Measurements from ENCODE around the gene RTN4R.
A peak's percentile ranks its signal among the peaks of the same experiment; 100 is the strongest.

Gene RTN4R

DNA sequence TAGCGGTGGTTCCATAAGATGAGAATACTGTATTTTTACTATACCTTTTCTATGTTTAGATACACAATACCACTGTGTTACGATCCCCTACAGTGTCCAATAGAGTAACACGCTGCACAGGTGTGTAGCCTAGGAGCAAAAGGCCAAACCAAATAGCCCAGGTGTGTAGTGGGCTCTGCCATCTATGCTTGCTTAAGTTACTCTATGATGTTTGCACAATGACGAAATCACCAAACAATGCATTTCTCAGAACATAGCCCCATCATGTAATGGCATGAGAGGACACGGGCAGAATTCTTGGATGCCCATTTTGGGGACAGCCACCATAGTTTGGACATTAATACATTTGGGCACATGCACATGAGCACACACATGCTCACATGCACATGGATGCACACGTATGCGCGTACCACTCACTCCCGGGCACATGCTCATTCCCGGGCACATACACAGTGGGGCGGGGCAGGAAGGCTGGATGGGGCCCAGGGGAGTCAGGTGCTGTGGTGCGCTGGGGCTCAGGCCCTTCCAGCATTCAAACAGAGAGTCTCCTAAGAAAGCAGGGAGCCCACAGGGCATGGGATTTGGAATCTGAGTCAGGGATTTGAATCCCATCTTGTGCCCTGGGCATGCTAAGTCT lies 51.1 kb downstream of the RTN4R start:
- no peak for DNase-seq (ENCODE audit: low read depth)

DNA sequence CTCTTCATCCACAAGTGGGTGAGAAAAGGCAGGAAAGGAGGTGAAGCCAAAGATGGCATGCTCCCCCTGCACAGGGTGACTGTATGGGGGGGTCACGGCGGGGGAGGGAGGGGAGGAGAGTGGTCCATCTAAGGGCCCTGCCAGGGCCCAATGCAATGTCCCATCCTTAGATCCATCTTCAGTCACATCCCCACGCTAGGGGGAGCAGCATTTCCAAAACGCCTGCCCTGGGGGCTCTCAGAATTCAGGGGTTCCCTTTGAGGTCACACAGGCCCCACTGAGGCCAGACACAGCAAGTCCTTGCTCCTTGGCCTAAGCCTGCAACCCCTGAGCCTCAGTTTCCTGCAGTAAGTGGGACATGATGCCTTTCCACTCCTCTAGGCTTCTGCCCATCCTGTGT lies 52.4 kb downstream of the RTN4R start:
- no peak for DNase-seq (ENCODE audit: low read depth)

DNA sequence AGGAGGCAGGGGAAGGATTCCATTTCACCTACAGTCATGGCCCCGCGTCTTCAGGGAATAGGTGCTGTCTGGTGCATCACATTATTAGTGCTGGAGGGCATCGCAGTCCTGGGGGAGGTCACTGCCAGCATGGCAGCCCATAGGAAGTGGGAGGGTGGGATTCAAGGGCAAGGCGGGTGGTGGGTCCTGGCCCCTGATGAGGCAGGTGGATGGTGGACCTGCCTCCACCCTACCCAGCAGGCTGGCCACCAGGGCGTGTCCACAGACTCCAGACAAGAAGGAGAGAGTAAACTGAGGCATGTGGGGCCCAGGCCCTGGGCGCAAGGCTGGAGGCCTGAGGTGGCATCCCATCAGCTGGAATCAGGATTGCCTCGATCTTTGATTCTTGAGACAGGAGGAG lies 53.3 kb downstream of the RTN4R start:
- DNase-seq (ENCODE audit: low read depth): no peak

DNA sequence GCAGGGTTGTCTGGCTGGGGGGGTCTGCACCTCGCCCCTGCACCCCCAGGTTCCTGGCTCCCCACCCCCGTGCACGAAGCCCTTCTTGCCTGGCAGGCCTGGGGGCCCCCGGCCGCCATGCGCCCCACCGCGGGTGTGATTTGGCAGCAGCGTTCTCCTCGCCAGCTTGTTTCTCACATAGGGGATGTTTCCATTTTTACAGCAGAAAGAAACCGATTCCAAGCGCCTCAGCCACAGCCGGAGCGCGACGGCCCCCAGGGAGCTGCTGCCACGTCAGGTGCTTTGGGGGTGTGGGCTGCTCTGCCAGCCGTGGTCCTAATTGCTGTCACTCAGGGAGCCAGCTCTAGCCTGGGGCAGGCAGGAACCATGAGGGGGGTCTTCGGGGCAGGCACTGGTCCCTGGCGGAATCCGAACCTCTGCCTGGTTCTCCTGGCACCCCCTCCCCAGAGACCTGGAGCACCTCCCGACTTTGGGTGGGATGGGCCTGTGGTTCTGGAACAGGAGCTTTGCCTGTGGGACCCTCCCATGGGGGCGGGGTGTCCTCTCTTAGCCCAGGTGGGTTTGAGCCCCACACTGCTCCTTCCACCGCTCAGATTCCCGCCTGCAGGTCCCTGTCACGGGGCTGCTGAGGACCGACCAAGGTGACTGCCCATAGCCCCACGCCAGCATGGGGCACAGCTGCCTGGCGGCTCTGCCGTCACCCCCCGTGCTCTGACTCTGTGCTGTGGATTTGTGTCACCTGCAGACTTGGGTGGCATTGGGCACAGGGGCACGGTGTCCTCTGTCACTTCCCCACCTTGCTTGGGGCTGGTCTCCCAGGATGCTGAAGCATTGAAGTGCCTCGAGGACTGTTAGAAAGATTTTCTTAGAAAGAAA lies 54.0 kb downstream of the RTN4R start:
- DNase-seq (ENCODE audit: low read depth): no peak

DNA sequence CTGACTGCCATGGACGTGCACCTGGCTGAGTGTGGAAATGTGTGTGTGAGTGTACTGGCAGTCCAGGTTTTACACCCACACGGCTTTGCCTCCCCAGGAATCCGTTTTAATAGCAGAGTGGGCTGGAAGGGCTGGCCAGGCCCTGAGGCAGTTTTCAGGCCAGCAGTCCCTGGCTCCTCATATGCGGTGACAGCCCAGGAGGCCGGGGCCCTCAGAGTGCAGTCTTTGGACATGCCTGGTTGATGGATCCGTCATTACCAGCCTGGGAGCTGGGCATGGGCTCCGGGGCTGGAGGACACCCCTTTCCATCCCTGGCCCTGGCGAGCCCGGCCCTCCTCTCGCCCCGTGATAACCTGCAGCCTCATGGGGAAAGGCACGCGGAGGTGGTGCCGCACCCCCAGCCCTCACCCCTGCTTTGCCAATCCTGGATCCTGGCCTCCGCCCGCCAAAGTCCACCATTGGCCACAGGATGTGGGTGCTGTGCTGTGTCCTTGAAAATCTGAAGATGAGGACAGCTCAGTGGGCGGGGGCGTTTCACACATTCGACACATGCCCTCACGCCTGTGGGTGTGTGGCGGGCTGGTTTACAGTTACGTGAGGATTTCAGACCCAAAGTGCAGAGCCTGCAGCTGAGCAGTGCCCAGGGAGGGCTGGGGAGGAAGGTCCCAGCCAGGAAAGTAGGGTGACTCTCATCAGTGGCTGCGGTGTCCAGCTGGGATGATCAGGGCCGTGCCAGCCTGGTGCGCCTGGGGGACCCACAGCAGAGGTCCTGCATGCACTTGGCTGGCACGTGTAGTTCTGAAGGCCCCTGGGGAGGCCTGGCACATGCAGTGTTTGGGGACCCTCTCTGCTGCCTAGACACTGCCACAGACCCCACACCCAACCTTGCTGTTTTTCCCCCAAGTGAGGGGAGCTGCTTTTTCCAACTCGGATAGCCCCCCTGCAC lies 55.1 kb downstream of the RTN4R start:
- no peak for DNase-seq (ENCODE audit: low read depth)

DNA sequence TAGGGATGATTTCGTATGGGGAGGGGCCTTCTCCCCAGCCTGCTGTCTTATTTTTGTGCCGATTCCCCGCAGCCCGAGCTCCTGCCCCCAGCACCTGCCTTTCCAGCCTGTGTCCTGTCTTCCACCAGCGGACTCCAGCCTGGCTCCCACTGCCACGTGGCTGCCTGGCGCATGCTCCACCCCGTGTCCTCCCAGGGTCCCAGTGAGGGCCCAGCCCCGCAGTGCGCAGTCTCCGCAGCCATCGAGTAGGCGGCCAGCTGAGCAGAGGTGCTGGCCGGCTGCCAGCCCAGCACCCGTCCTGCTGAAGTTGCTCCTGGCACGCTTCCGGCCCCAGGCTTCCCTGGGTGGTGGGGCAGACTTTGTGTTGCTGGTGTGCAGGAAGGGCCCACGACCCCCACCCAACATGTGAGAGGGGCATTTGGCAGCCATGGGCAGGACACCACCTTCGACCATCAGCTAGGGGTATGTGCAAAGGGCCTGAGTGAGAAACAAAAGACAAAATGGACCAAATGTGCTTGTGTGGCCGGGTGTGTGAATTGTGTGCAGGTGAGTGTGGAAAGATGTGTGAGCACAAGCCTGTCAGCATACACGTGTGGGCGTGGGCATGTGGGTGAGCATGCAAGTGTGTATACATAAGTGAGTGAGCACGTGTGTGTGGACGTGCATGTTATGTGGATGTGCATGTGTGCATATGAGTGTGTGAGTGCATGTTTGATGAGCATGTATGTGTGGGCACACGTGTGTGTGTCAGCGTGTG lies 55.9 kb downstream of the RTN4R start:
- no peak for DNase-seq (ENCODE audit: low read depth)

DNA sequence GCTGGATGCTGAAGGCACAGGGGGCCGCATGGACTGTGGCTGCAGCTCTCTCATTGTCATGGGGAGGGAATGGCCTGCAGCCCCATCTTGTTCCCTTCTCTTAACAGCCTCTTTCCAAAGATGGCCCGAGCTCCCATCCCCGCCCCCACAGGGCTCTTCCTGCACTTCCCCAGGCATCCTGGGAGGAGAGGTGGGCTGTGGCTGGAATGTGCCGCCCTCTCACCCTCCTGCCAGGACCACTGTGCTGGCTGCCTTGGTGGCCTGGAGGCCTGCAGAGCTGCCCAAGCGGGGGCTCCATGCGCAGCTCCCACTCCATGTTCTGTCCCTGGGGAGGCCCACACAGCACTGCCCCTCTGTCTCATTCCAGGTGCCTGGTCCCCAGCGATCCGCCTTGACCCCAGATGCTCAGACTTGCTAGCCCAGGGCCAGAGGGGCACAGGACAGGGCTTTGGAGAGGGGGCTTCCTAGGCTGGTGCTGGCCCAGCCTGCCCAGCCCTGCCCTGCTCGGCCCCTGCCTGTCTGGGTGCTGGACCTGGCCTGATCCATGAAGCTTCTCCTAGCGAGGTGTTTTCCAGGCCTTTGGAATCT lies 56.6 kb downstream of the RTN4R start:
- DNase-seq (ENCODE audit: low read depth): no peak

DNA sequence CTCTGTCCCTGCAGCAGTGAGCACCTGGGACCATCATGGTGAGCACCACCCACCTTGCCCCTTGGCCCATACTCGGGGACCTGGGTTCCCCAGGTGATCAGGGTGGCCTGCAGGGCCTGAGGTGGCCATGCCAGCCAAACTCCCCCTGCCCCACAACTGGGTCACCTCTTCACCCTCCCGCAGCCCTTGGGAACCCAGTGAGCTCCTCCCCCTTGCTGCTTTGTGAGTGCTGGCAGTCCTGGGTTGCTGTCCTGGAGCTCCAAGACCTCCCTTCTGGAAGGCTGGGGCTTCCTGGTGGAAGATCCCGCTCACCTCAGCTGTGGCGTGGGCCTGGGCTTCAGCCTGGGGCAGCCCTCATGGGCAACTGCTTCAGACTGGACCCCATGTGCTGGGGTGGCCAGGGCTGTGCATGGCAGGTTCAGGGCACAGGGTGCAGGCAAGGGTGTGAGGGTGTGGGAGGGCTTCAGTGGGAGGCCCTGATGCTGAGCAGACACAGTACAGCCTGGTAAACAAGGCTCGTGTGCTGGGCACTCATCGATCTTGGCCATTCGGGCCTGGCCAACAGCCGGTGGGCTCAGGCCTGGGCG lies 57.6 kb downstream of the RTN4R start:
- DNase-seq (ENCODE audit: low read depth): no peak

DNA sequence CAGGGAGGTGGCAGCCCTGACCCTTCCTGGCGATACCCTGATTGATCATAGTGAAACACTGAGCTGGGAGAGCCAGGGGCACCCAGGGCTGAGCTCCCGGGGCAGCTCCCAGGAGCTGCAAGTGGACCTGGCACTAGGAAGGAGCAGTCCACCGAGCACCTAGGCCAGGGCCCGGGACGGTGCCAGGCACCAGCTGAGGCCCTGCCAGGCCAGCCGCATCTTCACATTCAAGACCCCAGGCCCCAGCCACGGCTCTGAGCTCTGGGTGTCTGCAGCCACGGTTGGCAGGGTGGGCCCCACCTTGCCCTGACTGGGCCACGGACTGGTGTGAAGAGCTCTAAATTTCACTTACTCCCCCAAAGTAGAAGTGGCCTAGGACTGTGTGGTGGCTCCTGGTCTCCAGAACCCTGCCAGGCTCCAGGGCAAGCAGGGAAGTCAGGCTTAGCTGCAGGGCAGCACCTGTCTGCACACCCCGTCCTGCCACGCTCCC lies 58.3 kb downstream of the RTN4R start:
- DNase-seq (ENCODE audit: low read depth): no peak

DNA sequence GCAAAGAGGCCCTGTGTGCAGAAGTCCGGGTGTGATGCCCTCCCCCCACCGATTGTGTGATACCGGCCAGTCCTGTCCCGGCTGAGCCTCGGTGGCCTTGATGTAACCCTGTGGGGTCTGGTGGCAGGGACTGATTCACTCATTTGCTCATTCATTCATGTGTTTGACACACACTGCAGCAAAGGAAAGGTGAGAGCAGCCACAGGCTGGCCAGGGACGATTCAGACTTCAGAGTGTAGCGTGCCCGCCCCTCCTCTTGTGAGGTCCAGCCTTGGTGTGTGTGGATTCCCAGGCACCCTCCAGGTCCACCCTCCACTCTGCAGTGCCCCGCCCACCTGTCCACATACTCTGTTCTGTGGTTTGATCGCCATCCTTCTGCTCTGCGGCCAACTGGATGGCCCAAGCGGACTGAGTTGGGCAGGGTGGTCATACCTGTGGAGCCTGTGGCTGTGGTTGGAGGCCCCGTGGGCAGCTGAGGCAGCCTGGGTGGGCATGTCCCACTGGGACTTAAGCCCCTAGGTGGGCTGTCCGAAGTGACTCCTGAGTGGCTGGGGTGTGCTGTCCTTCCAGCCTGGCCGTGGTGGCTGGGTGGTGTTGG lies 59.3 kb downstream of the RTN4R start:
- no peak for DNase-seq (ENCODE audit: low read depth)

DNA sequence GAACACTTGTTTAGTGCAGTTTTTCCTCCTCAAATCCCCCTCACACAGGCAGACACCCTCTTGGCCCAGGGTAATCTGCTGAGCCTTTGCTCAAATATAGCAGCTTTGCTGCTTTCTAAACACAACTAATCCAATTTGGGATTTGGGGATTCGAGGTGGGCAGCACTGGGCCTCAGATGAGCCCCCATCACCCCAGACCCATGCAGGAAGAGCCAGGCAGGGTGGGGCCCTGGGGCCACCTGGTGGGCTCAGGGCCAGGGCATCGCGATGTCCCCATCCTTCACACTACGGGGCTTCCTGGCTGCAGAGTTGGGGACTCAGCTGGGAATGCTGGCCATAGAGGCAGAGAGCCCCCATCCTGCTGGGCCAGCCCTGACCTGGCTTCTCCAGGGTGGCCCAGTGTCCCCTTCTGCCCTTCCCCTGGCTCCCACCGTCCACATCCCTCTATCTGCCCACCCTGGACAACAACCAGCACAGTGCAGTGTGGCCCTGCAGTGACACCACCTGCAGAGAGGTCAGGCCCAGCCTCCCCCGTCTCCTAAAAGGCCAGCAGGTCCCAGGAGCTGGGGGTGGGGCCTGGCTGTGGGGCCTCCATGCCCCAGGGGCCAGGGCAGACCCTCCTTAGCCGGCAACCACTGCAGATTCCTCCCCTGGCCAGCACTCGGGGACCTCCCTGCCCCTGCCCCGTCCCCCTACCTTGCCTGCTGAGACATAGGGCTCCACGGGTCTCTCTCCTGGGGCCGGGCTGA lies 60.7 kb downstream of the RTN4R start:
- no peak for DNase-seq (ENCODE audit: low read depth)

DNA sequence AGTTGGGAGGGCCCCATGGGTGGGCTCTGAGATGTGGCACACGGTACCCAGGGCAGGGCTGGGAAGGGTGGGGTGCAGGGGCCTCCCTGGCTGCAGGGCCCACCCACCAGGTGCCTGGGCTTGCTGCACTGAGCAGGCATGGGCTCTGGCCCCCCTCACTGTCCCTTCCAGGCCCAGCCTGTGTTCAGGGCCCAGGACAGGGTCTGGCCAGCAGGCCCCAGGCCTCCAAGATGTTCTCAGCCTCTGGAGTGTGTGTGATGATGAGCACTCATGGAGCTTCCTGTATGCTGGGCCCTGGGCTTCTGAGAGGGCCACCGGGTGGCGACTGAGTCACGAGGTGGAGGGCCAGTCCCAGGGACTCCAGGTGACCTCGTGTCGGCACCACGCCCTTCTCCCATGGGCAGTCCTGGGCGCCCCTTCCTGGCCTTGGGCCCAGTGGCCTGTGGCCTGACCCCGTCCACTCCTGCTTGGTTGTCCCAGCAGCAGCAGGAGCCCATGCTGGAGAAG lies 61.4 kb downstream of the RTN4R start:
- DNase-seq (ENCODE audit: low read depth): no peak

DNA sequence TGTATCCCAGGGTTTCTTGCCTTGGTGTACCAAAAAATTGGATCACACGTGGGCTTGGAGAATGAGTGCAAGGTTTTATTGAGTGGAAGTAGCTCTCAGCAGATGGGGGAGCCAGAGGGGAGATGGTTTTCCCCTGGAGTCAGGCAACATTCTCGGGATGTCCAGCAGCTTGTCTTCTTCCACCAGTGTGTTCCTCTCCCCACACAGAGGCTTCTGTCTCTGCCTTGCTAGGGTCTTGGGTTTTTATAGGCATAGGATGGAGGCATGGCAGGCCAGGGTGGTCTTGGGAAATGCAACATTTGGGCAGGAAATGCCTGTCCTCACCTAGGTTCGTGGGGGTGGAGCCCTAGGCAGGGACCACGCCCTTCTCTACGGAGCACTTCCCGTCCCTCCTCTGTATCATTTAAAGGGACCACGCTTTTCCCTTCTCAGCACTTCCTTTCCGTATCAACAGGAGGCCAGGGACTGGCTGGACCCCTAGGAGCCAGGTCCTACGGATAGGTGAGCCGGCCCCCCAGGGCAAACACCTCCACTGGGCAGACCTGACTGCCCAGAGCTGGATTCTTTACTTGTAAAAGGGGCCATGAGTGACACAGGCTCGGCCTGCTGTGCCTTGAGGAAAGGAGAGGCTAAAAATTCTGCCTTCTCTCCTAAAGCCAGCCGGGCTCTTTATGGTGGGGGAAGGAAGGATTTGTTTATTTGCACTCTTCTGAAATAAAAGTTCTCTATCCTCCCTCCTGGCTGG lies 62.0 kb downstream of the RTN4R start:
- peak; percentile 17 for DNase-seq (ENCODE audit: low read depth)

DNA sequence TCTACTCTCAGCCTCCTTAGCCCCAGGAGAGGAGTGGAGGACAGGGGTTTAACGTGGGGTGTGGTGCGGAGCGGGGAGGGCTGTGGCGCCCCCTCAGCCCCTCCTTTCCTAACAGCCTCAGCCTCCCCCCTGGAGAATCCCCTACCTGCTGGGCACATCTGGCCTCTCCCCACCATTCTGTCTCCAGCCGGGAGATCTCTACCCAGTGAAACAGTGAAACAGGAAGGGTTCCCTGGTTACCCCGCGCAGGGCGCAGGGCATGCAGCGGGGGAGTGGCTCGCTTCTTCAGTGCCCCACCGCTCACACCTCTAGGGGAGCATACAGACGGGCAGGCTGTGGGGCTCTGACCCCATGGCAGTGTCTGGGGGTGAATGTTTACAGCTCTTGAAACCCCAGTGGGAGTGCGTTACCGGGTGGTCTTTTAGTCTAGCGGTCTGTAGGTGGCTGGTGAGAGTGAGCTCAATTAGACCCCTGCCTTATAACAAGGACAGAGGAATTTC lies 62.6 kb downstream of the RTN4R start:
- DNase-seq (ENCODE audit: low read depth): no peak

DNA sequence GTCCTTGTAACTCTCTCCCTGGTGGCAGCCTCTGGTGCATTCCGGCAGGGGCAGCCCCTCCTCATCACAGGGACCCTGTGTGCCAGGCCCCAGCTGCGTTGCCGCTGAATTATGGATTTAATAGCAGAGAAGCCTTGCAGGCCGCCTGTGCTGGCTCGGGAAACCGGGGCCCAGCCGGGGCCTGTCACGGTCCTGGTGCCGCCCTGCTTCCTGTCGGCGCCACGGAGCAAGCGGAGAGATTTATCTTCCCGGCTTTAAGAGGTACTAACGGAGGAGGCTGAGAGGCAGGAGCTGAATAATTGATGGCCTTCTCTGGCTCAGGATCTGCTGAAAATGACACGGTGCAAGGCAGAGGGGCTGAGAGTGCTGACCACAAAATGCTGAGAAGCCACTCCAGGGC lies 63.3 kb downstream of the RTN4R start:
- DNase-seq (ENCODE audit: low read depth): no peak

DNA sequence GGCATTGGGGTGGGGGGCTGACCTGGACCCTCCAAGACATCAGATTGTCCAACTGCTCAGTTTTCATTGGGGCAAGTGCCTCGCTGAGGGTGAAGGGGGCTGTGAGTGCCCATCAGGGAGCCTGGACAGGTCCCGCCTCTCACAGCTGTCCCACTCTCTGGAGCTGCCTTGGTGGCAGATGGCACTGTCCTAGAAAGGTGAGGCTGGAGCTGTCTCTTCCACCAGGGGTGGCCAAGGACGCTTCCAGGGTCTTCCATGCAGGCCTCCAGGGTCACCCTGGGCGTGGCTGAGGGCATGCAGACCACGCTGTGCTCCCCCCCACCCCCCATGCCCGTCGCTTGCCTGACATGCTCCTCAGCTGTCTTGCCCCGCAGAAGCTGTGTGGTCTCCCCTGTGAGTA lies 63.8 kb downstream of the RTN4R start:
- no peak for DNase-seq (ENCODE audit: low read depth)

DNA sequence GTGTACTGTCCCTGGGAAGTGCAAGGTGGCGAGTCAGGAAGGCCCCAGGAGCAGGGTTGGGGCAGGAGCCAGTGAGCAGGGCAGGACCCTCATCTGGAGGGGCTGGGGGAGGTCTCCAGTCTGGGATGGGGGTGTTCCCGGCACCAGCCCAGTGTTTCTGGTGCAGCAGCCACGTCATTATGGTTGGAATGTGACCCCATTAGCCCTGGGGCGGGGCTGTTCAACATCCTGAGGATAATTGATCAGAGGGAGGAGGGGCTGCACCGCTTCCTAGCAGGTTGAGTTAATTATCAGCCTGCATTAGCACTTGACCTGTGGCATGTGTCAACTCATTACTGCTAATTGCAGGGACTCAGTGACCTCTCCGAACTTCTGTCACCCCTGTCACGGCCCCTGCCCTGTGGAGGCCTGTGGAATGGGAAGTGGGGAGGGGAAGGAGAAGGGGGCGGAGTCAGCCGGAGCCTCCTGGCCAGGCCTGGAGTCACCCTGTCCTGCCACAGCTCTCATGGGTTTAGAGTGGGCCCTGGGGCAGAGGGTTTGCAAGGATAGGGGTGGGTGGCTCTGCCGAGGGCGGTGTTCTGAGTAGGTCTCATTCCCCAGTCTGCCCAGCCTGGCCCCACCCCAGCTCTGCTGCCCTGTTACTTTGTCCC lies 64.4 kb downstream of the RTN4R start:
- no peak for DNase-seq (ENCODE audit: low read depth)

DNA sequence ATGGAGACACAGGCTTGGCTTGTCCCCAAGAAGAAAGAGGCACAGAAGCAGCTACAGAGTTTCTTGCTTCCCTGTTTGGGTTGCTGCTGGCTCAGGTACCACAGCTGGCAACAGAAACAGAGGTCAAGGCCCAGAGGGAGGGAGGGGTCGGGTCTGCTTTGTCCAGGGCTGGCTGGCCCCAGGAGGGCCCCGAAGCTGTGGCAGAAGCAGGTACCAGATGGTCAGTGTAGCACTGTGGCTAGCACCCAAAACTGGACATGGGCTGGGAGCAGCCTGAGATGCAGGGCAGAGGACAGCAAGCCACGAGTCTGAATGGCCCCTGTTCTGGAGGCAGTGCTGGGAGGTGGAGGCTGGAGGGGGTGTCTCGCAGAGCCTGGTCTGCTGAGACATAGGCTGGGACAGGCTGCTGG lies 65.0 kb downstream of the RTN4R start:
- no peak for DNase-seq (ENCODE audit: low read depth)
